GM10266 (cell line): ENCODE measurements around the gene CDIP1.

Experiments used
- DNase-seq: peaks from one replicate; pipeline ENCODE4 v3.0.0; 2012; ENCODE audit errors: extremely low spot score
- TF ChIP-seq, protein P1 (sequence below): IDR thresholded peaks from 2 replicates; pipeline ENCODE4 v1.5.1; 2012; ENCODE audit warnings: mild to moderate bottlenecking, low read depth; ENCODE audit not compliant: control insufficient read depth, insufficient read depth; ENCODE audit errors: missing control alignments

Gene CDIP1

DNA sequence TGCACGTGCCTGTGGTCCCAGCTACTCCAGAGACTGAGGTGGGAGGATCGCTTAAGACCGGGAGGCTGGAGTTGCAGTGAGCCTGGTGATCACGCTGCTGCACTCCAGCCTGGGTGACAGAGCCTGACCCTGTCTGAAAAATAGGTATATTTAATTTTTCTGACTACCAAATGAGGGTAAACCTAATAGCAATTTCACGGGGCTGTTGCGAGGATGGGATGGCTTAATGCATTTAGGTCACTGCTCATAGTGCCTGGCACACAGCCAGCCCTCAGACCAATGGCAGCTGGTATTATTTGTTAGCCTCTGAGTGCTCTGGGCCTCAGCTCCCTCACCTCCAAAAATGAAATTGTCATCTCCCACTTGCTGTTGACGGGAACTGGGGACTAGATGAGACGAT, 5.9 kb upstream of the CDIP1 start:
- TF ChIP-seq, protein P1, sequence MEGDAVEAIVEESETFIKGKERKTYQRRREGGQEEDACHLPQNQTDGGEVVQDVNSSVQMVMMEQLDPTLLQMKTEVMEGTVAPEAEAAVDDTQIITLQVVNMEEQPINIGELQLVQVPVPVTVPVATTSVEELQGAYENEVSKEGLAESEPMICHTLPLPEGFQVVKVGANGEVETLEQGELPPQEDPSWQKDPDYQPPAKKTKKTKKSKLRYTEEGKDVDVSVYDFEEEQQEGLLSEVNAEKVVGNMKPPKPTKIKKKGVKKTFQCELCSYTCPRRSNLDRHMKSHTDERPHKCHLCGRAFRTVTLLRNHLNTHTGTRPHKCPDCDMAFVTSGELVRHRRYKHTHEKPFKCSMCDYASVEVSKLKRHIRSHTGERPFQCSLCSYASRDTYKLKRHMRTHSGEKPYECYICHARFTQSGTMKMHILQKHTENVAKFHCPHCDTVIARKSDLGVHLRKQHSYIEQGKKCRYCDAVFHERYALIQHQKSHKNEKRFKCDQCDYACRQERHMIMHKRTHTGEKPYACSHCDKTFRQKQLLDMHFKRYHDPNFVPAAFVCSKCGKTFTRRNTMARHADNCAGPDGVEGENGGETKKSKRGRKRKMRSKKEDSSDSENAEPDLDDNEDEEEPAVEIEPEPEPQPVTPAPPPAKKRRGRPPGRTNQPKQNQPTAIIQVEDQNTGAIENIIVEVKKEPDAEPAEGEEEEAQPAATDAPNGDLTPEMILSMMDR, result no peak
- no peak for DNase-seq

DNA sequence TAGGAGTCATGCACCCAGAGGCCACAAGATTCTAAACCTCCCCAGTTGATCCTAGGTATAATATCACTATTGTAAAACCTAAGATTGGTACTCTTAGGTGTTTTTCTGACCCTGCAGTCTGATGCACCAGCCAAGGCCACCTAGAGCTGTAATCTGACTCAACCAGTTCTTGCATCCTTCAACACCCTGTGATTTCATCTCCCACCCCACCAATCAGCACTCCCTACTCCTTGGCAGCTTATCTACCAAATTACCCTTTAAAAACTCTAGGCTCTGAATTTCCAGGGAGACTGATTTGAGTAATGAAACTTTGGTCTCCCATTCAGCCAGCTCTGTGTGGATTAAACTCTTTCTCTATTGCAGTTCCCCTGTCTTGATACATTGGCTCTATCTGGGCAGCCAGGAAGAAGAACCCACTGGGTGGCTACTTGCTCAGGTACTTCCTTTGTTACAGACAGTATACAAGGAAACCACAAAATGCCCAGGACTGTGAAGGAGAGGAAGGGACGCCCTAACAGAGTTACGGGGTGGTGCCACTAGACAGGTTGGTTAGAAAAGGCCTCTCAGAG, 1.2 kb upstream of the CDIP1 start:
- TF ChIP-seq, protein P1, result no peak
- DNase-seq, result no peak

DNA sequence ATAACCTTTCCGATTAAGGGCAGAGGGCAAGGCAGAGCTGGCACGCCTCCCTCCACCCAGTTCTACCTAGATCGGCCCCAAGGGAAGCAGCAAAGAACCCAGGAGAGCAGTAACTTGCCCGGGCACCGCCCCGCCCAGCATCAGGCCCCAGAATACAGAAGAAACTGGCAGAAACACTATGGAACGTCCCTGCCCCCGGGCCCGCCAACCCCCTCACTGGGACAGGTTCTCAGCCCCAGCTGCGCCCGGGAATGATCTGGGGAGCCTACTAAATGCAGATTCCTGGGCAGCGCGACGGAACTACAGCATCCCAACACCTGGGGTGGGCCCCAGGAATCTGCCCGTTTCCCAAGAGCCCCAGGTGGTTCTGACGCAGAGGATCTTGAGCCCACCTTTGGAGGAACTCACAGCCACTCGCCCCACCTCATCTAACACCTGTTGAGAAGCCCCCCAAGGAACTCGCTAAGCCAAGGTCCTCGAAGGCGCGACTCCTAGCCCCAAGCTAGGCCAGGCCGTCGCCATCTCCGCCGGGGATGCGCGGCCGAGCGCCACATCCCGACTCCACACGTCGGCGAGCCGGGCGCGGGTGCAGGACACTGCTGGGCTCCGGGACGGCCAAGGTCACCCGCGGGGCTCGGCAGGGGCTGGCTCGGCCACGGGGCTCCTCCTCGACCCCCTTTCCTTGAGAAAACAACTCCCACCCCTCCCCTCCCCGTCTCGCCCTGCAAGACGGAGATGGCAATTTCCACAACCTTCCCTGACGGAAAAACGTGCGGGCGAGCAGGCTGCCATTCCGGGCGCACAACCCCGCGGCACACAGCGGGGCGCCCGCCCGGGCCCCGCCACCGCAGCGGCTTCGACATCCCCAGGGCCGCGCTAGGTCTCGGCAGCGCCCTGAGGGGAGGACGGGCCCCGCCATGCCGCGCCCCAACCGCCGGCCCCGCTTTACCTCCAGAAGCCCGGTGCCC, 913 bp downstream of the CDIP1 start:
- TF ChIP-seq, protein P1, result no peak
- DNase-seq, result no peak

DNA sequence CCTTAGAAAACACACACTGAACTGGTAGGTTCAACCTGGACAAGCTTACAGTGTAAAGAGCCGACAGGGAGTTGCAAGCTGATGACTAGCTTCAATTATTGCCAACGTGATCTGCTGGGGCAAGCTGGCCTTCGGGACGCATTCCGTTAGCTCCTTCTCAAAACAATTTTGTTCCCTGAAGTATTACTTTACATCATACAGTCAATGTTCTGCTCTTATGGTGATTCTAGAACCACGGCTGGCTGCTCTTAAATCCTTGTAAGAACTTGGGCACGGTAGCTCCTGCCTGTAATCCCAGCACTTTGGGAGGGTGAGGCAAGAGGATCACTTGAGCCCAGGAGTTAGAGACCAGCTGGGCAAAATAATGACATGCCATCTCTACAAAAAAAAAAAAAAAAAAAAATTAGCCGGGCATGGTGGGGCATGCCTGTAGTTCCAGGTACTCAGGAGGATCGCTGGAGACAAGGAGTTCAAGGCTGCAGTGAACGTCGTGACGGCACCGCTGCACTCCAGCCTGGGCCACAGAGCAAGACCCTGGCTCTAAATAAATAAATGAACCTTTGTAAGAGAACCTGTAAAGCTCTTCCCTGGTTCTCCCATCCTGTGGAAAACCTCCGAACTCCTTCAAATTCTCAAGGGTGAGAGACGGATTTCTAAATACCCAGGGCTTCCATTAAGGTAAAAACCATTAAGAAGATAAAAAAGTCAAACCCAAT, 2.0 kb downstream of the CDIP1 start:
- TF ChIP-seq, protein P1, result no peak
- DNase-seq, result no peak

DNA sequence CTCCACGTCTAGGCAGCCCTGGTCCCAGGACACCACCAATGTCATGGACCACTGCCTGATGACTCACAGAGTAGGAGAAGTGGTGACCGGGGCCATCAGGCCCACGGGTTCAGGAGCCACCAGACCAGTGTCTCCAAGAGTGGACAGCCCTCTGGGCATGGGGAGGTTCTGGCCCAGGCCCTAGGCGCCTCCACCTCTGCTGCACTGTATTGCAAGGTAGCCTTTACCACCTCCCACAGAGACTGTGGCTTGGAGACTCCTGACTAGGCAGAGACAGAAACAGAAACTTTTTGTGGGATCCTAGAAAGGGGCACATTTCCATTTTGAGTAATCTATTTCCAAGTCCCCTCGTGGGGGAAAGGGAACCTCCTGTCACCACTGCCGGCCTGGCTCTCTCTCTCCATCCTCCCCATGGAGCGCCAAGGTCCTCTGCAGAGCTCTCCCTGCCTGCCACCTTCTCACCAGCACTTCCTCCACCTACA, 2.9 kb downstream of the CDIP1 start:
- DNase-seq, result no peak
- TF ChIP-seq, protein P1, result no peak

DNA sequence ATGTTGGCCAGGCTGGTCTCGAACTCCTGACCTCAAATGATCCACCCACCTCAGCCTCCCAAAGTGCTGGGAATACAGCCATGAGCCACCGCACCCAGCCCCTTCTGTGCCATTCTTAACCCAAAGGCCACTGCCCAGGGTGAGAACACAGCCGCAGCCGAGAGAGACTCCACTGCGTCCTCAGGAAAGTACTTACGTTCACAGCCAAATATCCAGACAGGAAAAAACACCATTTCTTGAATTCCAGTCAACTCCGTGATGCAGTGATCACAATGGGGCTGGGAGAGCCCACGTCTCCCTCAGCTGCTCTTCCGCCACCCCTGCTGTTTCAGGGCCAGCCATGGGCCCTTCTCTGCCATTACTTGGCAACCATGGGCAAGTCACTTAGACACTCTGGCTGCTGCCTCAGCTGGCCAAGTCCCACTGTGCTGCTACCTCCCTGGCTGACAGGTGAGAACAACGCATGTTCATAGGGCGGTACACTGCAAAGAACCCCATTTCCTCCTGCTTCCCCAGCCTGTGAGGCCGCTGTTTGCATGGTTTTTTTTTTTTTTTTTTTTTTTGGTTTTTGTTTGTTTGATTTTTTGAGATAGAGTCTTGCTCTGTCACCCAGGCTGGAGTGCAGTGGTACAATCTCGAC, 4.3 kb downstream of the CDIP1 start:
- TF ChIP-seq, protein P1, result no peak
- no peak for DNase-seq
